ENCODE measurements around the gene GABRG3. TPM values are rescaled to one million over a fixed set of nuclear protein-coding genes. Genes with fewer than 3 reads are reported as not detected.

GABRG3 gene
- total and polyA plus RNA-seq, 2 of the 4 experiments (the other 2 are of a cell fraction), result not detected

- no peak for TF ChIP-seq MXI1 (IDR thresholded peaks at IDR 0.05; ENCODE audit: borderline replicate concordance, low read depth, low read length)
- no peak for TF ChIP-seq FOS (IDR thresholded peaks at IDR 0.05; ENCODE audit: low read depth, low read length)
- no peak for TF ChIP-seq USF2 (IDR thresholded peaks at IDR 0.05; ENCODE audit: low read depth, low read length)
- no peak for TF ChIP-seq CTCF (conservative IDR thresholded peaks at IDR 0.05; ENCODE audit: low read depth, low read length)
- no peak for TF ChIP-seq MAZ (IDR thresholded peaks at IDR 0.05; ENCODE audit: borderline replicate concordance, low read depth, low read length)
- TF ChIP-seq BHLHE40 (IDR thresholded peaks at IDR 0.05; ENCODE audit: low read depth, low read length), result no peak
- TF ChIP-seq CEBPB (IDR thresholded peaks at IDR 0.05; ENCODE audit: low read depth, low read length), result no peak
- no peak for TF ChIP-seq NFE2L2 (IDR thresholded peaks at IDR 0.05; ENCODE audit: low read depth, low read length)
- no peak for TF ChIP-seq CHD1 (IDR thresholded peaks at IDR 0.05; ENCODE audit: low read depth, low read length)
- no peak for TF ChIP-seq POLR2A (IDR thresholded peaks at IDR 0.05; ENCODE audit: low read depth, low read length)
- no peak for TF ChIP-seq MAFK (IDR thresholded peaks at IDR 0.05; ENCODE audit: low read depth, low read length)
- TF ChIP-seq SMC3 (IDR thresholded peaks at IDR 0.05; ENCODE audit: low read depth, low read length), result no peak
- TF ChIP-seq RFX5 (IDR thresholded peaks at IDR 0.05; ENCODE audit: low read depth, low read length), result no peak
- TF ChIP-seq RAD21 (IDR thresholded peaks at IDR 0.05; ENCODE audit: low read length), result no peak
- no peak for TF ChIP-seq ELK1 (IDR thresholded peaks at IDR 0.05; ENCODE audit: borderline replicate concordance, low read depth, low read length)
- no peak for TF ChIP-seq RCOR1 (IDR thresholded peaks at IDR 0.05; ENCODE audit: insufficient replicate concordance, low read length)
- Histone ChIP-seq H4K8ac (ENCODE audit: low read depth in 2 of 2, low read length in 2 of 2) (no peak overlapping the region), H2BK5ac (ENCODE audit: low read depth, low read length, poor library complexity, severe bottlenecking) (no peak overlapping the region), H2AK5ac (ENCODE audit: low read depth, low read length) (no peak overlapping the region), H3K4me1 (ENCODE audit: control insufficient read depth, insufficient read depth, low read length) (no peaks in the 10 kb centered on the region), H2BK20ac (ENCODE audit: low read depth, low read length) (no peak overlapping the region), H2BK120ac (ENCODE audit: low read depth, low read length) (no peak overlapping the region), H3K9me3 (ENCODE audit: control insufficient read depth, insufficient read depth, low read length) (peaks cover 7% of the 10 kb centered on the region), H3K9me1 (ENCODE audit: insufficient read depth, low read length) (no peaks in the 10 kb centered on the region), H3K18ac (ENCODE audit: low read depth, low read length) (no peak overlapping the region), H3K4me3 (ENCODE audit: insufficient read depth, low read depth, low read length) (no peak overlapping the region), H3K4me2 (ENCODE audit: low read depth, low read length) (no peak overlapping the region), H3K79me1 (ENCODE audit: low read depth in 1 of 2, low read length in 2 of 2) (no peaks in the 10 kb centered on the region), H4K20me1 (ENCODE audit: insufficient read depth, low read length) (no peaks in the 10 kb centered on the region), H3K23ac (ENCODE audit: low read depth, low read length) (no peak overlapping the region), H2BK15ac (ENCODE audit: low read depth, low read length) (no peak overlapping the region), H2AFZ (replicated peaks; ENCODE audit: low read length, poor library complexity) (no peak overlapping the region), H4K91ac (ENCODE audit: insufficient read depth, low read depth, low read length) (no peak overlapping the region), H3K14ac (replicated peaks; ENCODE audit: low read depth, low read length) (no peak overlapping the region), H3K9ac (ENCODE audit: low read depth, low read length) (no peak overlapping the region), H4K5ac (ENCODE audit: low read depth, low read length) (no peak overlapping the region), H3K4ac (ENCODE audit: low read depth, low read length) (no peak overlapping the region), H3K27ac (ENCODE audit: insufficient read depth, low read length) (no peak overlapping the region), H3K56ac (ENCODE audit: extremely low read depth, insufficient read depth, low read length) (no peak overlapping the region), H3K36me3 (ENCODE audit: control insufficient read depth, insufficient read depth, low read length) (no peaks in the 10 kb centered on the region), H2AK9ac (replicated peaks; ENCODE audit: low read depth, low read length, poor library complexity) (no peak overlapping the region), H3K27me3 (ENCODE audit: control insufficient read depth, insufficient read depth, low read length) (no peaks in the 10 kb centered on the region)
- ATAC-seq (ENCODE audit: low read depth), result no peak
- BruUV-seq (replicated peaks), result no TSS peak
- CTCF ChIA-PET, result no interaction called here
- dilution Hi-C loops (cut with HindIII; ENCODE audit: low sequenced_read_pairs, unreplicated experiment) (no loop called here), in situ Hi-C loops (cut with MboI; ENCODE audit: low sequenced_read_pairs) (no loop called here), intact Hi-C loops (cut with micrococcal nuclease) (no loop called here)
- WGBS, 2 experiments (ENCODE audit: extremely low coverage in 2 of 2, insufficient read length in 1 of 2), result no CpG with 5 or more reads among the region's 6 CpGs
- no peak for DNase-seq
- POLR2A ChIA-PET (ENCODE audit: unreplicated experiment), result no interaction called here
These were observed 225.7 kb downstream of the GABRG3 start for GRCh38 chr15:27196691-27197090.

All from IMR-90 (cell line).